ENCODE results near the gene RBM24.

The RBM24 gene

DNA sequence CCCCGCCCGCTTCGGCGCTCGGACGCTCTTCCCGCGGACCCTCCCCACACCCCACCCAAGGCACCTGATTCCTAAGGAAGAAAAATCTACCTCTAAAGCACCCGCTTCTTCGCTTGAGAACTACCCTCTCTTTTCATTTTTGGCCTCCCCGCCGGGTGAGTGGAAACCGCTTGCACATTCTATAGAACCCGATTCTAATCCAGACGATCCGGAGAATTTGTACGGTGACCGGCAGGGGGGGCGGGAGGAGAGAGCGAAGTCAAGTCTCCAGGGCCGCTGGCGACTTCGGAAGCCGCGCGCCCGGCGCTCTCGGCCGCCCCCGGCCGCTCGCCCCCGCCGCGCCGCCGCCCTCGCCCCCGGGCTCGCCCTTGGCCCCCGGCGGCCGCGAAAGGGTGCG, at the start of gene RBM24:
Gene RBM24 (plus strand): TSS at position 262 of the 397 bp plus-strand sequence. CDS start 221 bp downstream, outside the sequence.
- DNase-seq: peak; percentile 69

DNA sequence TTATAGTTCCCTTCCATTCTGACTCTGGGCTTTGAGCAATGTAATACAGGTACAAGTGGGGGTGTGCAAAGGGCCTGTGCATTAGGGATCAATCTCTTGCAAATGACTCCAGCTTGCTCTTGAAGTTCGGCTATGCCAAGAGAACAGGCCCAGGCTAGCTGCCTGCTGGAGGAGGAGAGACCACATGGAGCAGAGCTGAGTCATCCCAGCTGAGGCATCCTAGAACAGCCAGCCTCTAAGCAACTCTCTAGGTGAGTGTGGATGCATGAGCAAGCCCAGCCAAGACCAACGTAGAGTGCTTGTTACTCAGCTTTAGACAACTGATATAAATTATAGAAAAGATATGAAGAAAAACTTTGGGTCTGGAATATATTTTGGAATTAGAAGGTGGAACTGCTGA, 47.6 kb upstream of the RBM24 start:
- peak; percentile 42 for DNase-seq

DNA sequence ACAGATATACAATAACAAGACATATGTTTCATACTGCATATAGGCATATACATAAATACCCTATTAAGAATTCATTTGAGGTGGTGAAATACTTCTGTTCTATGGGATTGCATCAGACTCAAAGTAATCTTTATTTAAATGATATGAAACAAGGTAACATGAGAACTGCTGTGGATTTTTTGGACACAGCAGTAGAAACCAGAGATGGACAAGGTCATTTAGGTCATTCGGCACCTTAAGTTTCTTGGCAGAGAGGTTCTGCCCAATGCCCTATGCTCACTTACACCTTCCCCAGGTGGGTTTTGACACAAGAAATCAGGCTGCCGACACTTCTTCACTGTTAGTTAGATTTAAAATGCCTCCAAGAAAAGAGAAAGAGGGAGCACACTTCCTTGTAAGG, 43.9 kb upstream of the RBM24 start:
- DNase-seq: no peak

DNA sequence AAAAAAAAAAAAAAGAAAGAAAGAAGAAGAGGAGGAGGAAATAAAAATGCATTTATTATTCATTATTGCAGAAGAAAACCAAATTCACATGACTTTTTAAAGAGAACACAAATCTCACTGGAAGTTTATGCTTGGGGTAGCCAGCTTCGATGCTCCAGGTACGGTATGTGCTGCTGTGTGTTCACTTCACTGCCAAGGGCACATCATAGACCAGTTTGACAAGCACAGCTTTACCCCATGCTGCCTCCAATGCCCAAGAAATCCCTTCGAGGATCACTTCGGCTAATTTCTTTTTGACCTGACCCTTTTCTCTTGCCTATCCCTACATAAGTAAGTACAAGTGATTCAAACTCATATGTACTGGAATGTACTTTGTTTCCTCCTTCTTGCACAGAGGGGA, 41.9 kb upstream of the RBM24 start:
- DNase-seq: no peak

DNA sequence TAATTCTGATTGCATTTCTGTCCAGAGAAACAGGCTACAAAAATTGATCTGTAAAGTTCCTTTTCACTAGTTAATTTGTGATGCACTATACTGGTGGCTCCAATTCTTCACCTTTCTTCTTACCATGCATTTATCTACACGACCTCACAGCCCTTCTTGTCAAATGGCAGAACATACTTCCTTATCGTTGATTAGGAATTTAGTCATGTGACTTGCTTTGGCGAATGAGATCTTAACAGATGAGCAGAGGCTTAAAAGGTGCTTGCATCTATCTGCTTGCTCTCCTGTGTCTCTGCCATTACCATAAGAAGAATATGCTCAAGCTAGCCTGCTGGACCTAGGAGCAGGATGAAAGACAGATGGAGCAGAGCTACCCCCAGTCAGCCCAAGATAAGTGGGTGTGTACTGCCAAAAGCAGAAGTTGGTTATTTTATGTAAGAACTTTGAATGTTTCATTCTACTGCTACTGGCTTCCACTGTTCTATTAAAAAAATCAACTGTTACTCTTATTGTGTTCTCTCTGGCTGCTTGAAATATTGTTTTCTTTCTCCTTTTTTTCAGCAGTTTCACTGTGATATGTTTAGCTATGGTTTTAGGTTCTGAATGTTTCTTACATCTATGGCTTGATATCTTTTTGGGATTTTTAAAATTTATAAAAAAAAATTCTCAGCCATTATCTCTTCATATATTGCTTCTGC, 40.2 kb upstream of the RBM24 start:
- DNase-seq: no peak

DNA sequence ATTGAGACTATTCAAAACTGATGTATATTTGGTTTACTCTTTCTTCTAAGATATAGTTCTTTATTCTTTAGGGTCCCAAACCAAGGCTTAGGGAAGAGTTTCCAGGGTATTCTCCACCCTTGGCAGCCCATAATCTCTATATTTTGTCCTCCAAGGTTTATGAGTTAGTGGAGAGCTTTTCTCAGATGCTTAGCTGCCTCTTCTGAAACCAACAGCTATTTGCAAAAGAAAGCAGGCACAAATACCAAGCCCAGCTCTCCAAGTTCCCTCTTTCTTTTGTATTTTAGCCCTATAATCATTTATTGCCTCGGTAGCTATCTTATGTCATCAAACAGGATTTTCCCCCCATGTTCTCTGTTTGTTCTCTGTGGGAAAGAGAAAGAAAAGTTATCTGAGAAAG, 39.1 kb upstream of the RBM24 start:
- DNase-seq: no peak

DNA sequence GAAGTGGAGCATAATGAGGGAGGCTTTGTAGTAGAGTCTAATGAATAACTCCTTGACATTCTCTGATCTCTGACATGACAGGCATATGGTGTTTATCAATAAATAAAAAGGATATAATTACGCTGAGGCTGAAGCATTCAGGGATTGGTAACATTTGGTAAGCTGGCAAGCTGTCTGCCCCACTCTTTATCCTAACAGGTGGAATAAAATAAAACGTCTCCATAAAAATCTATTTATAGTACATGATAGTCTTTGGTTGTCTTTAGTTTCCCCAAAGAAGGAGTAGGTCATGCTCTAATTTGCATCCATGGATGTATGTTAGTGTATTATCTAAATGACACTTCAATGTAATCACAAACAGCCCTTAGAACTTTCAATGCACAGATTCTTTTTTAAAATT, 30.9 kb upstream of the RBM24 start:
- DNase-seq: no peak

DNA sequence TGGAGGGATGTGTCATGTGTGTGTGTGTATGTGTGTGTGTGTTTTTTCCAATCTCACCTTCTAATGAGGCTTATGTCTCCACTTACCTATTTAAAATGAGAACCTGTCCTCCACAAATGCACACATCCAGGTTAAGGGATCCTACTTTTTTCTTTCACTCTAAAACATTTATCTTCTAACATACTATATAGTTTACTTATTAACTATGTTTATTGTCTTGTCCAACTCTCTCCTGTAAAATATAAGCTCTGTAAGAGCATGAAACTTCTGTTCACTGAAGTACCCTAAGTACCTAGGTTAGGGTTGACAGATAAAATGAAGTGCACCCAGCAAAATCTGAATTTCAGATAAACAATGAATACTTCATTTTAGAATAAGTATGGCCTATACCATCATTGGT, 29.2 kb upstream of the RBM24 start:
- DNase-seq: no peak

DNA sequence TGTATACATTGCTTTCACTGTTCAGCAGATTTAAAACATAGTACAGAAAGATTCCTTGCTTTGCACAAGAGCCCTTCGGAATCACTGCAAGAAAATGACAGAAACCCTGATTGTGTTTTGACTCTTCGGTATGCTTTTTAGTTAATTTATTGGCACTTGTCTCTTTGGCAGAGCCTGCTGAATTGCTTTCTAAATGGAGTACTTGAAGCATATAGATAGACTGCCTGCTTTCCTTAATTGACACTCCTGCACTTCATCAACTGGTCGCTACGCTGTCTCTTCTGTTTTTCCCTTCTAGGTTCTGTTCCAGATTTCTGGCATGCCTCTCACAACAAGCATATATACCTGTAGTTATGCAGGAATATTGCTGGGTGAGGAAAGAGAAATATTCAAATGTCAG, 22.4 kb upstream of the RBM24 start:
- DNase-seq: no peak

DNA sequence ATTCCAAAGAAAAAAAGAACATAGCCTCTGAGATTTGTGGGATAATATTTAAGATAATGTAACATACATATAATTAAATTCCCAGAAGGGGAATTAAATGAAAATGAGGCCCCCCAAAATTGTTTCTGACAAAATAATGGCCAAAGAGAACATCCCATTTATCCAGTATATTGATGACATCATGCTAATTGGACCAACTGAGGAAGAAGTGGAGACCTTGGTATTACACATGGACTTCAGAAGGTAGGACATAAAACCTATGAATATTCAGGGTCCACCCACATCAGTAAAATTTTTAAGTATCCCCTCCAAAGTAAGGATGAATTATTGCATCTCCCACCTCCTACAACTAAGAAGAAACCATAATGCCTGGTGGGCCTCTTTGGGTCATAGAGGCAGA, 15.6 kb upstream of the RBM24 start:
- no peak for DNase-seq

DNA sequence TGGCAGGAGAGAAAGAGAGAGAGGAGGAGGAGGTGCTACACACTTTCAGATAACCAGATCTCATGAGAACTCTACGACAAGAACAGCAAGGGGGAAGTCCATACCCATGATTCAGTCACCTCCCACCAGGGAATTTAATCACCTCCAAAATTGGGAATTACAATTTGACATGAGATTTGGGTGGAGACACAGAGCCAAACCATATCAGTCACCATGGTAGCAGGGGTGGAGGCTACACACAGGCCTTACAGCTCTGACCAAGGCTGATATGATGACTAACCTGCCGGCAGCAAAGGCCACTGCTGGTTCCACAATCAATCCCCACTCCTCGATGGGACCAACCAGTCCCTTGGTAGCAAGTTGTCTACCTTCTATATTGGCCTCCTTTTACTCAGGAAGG, 13.6 kb upstream of the RBM24 start:
- DNase-seq: no peak

DNA sequence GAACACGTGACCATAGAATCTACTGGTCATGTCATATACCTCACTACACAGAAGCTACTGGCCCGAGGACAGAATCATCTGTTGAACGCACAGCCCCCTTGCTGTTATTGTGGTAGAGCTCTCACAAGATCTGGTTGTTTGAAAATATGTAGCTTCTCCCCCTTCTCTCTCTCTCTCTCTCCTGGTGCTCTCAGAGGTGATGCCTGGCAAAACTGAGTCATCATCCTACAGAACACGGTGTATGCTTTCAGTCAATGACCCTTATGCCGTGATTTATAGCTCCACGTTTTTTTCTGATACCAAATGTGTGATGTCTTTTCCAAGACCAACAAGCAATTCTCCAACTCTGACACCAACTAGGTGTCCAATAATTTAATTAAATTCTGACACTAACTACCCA, 13.0 kb upstream of the RBM24 start:
- peak; percentile 15 for DNase-seq

DNA sequence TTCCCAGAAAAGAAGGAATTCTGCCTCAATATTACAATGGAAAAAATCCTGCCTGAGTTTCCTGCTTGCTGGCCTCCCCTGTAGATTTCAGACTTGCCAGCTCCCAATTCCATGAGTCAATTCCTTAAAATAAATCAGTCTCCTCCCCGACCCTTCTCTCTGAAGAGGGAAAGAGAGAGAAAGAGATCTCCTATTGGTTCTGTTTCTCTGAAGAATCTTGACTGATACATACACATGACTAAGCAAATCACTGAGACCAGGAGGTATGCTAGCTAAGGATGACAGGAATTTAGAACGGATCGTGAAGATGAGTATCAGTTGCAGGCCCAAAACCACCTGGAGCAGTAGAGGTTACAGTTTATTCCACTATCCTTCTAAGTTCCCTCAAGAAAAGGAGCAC, 11.3 kb upstream of the RBM24 start:
- DNase-seq: no peak

DNA sequence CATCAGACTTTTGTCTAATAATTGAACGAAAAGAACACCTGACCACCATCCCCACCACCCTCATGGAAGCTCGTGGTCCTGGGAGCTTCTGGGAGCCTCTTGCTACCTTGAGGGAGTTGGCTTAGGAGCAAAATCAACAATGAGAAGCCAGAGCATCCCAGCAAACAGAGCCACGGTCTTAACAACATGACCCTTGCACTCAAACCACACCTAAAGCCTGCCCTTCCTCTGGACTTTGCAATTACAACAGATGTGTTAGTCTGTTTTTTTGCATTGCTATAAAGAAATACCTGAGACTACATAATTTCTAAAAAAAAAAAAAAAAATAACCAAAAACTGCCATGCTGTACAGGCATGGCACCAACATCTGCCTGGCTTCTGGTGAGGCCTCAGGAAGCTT, 9.5 kb upstream of the RBM24 start:
- DNase-seq: no peak

DNA sequence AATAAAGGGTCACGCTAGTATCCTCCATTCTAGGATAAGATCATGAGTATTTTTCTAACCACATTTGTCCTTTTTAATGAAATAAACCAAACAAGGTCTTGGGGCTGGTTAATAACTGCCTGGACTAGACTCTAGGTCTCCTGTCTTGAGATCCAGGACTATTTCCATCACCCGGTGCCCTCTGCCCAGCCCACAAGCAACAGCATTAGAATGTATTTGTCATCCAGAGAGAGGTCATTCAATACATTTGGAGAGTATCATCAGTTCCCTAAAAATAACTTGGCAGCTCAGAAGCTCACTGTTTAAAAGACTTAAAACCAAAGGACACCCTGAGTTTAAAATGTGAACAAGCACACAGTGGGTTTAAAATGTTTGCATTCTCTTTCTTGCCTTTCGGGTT, 4.4 kb upstream of the RBM24 start:
- no peak for DNase-seq

DNA sequence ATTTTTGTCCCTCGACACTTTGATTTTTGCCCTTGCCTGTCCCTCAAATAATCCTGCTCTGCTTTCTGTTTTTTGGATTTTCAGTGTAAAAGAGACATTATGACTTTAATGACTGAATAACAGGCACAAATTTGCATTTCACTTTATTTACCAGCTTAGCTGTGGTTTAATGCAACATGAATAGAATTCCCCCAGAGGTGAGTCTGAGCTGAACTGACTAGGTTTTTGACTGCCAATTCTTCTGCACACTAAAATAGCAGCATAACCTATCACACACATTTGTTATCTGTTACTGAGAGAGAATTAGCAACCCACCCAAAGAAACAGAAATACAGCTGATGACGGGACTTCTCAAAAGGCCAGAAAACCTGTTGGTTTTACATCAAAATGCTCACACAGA, 3.9 kb upstream of the RBM24 start:
- DNase-seq: no peak

DNA sequence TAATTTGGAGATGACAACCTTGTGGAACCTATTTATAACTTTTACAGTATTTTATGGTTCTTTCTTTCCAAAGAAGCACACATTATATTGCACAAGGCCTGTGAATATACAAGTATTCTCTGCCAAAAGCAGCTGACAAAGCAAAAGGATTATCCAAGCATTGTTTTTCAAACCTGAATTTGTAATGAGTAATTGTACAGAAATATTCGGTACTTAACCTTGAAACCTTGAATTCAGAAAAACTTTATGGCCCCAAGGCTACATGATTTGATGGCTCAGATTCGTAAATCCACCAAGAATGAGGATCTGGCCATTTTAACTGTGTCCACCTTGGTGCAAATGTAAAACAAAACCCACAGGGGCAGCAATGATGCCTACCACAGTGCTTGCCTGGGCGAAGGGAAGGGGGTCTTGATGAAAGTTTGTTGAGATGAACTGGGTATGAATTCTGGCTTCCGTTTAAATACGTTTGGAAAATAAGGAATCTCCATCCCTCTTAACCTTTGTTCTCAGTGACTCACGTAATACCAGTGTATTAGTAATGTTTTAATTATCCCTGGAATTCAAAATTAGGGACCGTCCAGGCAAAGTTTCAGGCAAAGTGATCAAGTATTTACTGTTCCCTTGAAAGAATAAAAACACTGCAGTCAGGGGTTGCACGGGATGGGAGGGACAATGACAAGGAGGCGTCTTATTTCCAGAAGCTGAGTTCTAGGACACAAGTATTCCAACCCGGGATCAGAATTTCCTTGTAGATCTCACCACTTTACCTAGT, 2.7 kb upstream of the RBM24 start:
- DNase-seq: no peak

DNA sequence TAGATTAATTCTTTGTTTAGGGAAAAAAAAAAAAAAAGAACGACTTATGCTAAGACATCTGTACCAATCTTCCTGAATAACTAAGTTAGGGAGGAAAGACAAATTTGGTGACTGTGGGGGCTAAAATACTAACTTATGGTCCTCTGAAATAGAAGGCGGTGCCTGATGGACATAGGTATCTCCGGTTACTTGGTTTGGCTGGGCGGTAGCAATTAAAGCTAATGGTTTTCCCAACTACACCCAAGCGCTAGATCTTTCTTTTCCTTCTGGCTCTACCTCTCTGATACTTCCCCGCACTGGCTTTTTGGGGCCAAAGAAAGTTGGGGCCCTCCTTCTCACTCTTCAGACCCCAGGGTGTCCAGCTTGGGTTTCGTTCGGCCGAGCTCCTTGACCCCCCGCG, 1.0 kb upstream of the RBM24 start:
- DNase-seq: no peak

DNA sequence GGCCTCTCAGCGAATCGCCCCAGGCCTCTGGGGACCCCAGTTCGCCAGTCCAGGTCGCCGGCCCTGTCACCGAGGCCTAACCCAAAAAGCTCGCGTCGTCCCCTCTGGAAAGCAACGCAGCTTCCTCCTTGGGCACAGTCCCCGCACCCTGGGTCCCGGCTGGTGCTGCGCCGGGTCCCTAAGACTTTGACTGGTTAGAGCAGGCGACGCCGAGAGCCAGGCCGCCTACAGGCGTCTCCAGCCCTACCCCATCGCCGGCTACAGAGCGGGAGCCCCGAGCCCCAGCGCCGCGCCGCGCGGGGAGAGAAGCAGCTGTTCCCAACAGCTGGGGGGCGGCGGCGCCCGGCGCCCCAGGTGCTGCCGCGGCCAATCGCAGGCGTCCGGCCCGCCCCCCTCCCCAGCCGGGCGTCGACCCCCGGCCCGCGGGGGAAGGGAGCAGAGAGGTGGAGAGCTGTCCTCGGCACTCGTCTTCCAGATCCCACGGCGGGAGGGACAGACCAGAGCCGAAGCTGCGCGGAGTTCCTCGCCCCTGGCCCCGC, 540 bp upstream of the RBM24 start:
- peak; percentile 35 for DNase-seq

DNA sequence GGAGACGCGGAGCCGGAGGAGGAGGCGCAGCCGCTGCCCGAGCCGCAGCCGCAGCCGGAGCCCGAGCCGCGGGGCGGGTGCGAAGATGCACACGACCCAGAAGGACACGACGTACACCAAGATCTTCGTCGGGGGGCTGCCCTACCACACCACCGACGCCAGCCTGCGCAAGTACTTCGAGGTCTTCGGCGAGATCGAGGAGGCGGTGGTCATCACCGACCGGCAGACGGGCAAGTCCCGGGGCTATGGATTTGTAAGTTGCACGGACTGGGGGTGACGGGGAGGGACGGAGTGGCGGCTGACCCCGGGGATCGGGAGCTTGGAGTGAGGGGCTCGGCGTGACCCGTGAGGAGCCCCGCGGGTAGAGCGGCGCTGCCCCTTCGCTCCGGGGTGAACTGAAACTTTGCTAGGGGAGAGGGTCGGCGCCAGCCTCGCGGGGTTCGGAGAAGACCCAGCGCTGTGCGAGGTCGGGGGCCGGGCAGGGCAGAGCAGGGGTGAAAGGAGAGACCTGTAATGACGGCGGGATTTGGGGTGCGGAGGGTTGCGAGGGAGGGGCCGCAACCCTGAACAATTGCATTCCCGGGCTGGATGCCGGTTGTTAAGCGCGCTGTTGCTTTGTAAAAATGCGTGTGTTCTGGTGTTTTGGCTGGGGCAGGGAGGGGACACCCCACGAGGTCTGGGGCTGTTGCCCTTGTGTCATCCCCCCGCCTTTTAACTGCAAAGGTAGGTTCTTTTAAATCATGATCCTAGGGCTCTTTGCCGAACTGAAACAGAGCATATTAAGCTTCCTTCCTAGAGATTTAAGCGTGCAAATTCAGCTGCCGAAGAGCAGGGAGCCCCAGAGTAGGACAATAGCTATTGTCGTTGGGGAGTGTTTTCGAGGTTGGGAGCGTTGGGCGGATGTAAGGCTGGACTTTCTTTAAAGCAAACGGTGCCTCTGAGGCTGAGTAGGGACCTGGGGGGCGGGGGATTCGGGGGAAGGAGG, 628 bp downstream of the RBM24 start:
- DNase-seq: peak; percentile 41

DNA sequence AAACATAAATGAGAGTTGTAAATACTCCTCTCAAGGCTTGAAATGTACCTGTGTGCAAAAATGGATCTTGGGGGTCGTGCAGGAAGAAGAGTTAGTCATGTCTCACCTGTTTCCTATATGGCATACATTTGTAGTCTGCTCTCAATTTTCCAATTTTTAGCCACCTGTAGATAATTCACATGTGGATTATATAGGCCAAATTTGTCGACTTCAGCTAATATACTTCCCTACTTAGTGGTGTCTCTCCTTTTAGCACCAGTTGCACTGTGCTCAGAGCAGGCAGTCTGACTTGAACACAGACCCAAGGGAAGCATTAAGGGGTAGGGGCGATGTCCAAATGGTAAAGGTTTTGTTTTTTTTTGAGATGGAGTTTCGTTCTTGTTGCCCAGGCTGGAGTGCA, 1.9 kb downstream of the RBM24 start:
- no peak for DNase-seq

DNA sequence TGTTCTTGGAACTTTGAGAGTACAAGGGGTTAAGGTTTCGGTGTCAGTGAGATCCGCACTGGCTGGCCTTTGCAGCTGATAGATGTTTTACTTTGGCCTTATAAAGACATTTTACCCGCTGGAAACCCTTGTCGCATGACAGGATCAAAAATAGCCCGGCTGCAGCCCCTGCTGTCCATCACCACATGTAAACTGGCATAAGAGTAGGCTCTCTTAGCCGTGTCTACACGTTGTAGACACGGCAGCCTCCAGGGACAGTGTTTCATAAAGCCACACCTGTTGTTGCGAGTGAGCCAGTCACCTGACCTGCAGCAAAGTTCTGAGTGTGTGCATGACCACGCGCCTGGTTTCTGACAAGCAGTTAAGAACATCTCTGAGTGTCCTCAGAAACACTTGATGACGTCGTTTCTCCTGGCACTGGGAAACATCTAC, 8.5 kb downstream of the RBM24 start:
- DNase-seq: peak; percentile 55

DNA sequence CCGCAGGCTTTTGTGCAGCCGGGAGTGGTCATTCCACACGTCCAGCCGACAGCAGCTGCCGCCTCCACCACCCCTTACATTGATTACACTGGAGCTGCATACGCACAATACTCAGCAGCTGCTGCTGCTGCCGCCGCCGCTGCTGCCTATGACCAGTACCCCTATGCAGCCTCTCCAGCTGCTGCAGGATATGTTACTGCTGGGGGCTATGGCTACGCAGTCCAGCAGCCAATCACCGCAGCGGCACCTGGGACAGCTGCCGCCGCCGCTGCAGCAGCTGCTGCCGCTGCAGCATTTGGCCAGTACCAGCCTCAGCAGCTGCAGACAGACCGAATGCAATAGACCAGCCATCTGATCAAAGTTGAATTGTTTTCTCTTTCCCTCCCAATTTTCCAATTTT, 10.6 kb downstream of the RBM24 start:
- DNase-seq: no peak

Data from DMS53 (cell line).